Smooth muscle cell of the brain vasculature (primary cell): ENCODE results near the gene KHDRBS1.
"Not testable (repeated sequence)": the region's sequence is repeated elsewhere in the genome, so short reads cannot be mapped to it uniquely, and the experiment has no call there.

Experiments
- DNase-seq: peaks from one replicate; pipeline ENCODE4 v3.0.0-alpha.2; 2012; ENCODE audit warnings: low read depth, low spot score

The KHDRBS1 gene

GRCh38 chr1:32063261-32063681 lies 49.6 kb downstream of the KHDRBS1 start:
- no peak for DNase-seq

- DNase-seq, result not testable (repeated sequence)
These were observed 52.2 kb downstream of the KHDRBS1 start for GRCh38 chr1:32065613-32066488.

- peak; percentile 50 for DNase-seq
These were observed 52.8 kb downstream of the KHDRBS1 start for GRCh38 chr1:32066489-32066873.

DNA sequence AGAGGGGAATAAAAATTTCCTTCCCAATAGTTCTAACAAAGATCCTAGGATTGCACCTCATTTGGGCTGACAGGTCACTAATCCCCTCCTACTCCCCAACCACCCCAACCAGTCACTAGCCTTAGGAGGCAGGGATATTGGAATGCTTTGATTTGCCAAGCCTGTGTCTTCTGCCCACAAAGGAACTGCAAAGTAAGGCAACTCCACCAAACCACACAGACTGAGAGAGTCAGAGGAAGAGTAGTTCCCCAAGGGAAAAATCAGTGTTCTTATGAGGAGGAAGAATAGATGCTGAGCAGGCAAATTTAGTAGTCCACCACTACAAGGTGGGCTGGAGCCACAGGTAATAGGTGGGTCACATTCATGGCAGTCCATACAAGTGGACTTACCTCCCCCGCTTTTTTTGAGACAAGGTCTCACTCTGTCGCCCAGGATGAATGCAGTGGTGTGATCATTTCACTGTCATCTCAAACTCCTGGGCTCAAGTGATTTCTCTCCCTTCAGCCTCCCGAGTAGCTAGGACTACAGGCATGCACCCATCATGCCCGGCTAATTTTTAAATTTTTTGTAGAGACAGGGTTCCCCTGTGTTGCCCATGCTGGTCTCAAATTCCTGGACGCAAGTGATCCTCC lies 55.4 kb downstream of the KHDRBS1 start:
- DNase-seq, result no peak

- no peak for DNase-seq
These were observed 58.3 kb downstream of the KHDRBS1 start for GRCh38 chr1:32071758-32072621.

DNA sequence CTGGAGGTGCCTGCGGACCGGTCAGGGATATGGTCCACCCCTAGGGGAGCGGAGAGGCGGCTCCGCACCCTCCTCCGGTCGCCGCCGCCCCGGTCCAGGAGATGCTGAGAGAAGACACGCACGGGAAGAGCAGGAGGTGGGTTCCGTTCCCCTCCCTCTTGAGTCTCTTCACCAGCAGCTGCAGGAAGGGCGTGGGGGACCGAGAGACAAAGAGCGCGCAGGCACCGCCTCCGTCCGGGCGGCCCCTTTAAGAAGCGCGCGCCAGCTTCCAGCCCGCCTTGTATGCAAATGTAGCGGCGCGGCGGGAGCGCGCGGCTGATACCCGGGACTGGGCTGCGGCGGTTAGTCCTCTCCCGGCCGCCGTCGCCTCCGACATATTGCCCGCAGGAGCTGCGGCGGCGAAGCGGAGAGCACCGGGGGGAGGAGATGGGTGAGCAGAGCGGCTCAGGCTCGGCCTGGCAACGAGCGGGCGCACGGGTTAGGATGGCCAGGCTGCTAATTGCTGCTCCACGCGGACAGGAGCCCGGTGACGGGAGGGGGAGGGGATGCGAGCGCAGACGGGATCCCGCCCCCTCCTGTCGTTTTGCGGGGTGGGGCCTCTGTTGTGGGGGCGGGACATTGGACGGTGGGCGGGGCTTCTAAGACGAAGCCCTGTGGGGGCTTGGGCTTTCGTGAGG lies 59.1 kb downstream of the KHDRBS1 start, which contains the start of gene TMEM39B:
TSS of gene TMEM39B (plus strand) at position 318 of the 677 bp plus-strand sequence. CDS start at position 427, 109 bp downstream.
- peak; percentile 95 for DNase-seq

DNA sequence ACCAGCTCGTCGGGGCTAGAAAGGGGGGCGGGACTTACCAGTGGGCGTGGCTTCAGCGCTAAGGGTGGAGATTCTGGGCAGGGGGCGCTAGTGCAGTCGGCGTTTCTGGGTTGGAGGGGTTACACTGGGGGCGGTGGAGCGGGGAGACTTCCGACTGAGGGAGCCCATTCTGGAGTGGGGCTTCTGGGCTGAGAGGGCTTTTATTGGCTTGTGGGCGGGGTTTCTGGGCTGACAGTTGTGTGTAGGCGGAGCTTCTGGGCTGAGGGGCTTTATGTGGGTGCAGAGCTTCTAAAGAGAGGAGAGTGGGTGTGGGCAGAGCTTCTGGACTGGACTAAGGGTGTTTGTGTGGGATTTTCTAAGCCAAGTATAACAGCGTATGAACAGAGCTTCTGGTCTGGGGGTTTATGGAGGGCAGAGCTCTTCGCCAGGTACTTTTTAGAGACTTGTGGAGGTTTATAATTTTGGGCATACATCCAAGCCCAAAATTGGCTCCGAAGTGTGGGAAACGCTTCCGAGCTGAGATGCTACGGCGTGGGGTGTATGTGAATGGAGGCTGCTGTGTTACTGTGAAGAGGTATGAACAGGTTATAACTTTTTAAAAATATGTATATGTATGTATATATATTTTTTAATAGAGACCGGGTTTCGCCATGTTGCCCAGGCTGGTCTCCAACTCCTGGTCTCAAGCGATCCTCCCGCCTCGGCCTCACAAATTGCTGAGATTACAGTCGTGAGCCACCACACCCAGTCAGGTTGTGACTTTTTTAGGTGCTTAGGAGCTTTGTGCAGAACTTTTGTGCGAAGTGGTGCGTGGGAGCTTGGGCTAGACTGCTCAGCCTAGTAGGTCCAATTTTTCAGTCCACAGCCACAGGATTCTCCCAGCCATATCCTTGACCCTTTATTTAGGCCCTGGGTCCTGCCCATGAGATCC lies 59.9 kb downstream of the KHDRBS1 start:
- DNase-seq, result no peak

- no peak for DNase-seq
These were observed 61.2 kb downstream of the KHDRBS1 start for GRCh38 chr1:32074841-32075240.

GRCh38 chr1:32077451-32077850 lies 63.8 kb downstream of the KHDRBS1 start:
- no peak for DNase-seq

GRCh38 chr1:32082022-32082421 lies 68.4 kb downstream of the KHDRBS1 start:
- DNase-seq, result no peak

GRCh38 chr1:32086381-32086780 lies 72.7 kb downstream of the KHDRBS1 start:
- not testable (repeated sequence) for DNase-seq

GRCh38 chr1:32091176-32091575 lies 77.5 kb downstream of the KHDRBS1 start:
- DNase-seq, result no peak

DNA sequence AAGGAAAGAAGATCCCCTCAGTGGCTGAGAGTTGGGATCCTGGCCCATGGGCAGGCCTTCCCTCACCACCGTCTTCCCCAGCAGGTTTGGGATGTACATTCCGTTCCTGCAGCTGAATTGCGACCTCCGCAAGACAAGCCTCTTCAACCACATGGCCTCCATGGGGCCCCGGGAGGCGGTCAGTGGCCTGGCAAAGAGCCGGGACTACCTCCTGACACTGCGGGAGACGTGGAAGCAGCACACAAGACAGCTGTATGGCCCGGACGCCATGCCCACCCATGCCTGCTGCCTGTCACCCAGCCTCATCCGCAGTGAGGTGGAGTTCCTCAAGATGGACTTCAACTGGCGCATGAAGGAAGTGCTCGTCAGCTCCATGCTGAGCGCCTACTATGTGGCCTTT lies 77.9 kb downstream of the KHDRBS1 start:
- no peak for DNase-seq
